HEK293T (cell line): Measurements from ENCODE around the gene PCBP2.

ENCODE experiments used
- CTCF ChIA-PET: fragments of 350-600 bp; formaldehyde crosslinking; extraction: SDS; loops from one replicate; lab custom pipeline; 2021; ENCODE audit warnings: antibody characterized with exemption, inconsistent platforms; lab: Yijun Ruan, JAX
- POLR2A ChIA-PET: fragments of 350-600 bp; formaldehyde crosslinking; extraction: SDS; loops from one replicate; lab custom pipeline; 2020; ENCODE audit warnings: antibody characterized with exemption, inconsistent platforms; lab: Yijun Ruan, JAX
- DNase-seq: peaks from one replicate; pipeline ENCODE4 v3.0.0; 2012; ENCODE audit warnings: mixed read lengths; ENCODE audit errors: extremely low spot score
- ARNT ChIP-seq: fragments of 450-650 bp; IDR thresholded peaks from 2 replicates; pipeline ENCODE4 v1.6.1; 2017; ENCODE audit warnings: mild to moderate bottlenecking
- BHLHE40 ChIP-seq: fragments of 450-650 bp; IDR thresholded peaks from 2 replicates; pipeline ENCODE4 v1.6.1; 2016; ENCODE audit warnings: mild to moderate bottlenecking, moderate library complexity, borderline replicate concordance
- CTBP1 ChIP-seq: fragments of 450-650 bp; IDR thresholded peaks from 2 replicates; pipeline ENCODE4 v1.6.1; 2016; ENCODE audit warnings: borderline replicate concordance
- ELF4 ChIP-seq: fragments of 450-650 bp; IDR thresholded peaks from 2 replicates; pipeline ENCODE4 v1.6.1; 2017; ENCODE audit warnings: antibody characterized with exemption
- FOXA1 ChIP-seq: fragments of 450-650 bp; IDR thresholded peaks from 2 replicates; pipeline ENCODE4 v1.6.1; 2016; ENCODE audit warnings: mild to moderate bottlenecking
- FOXK2 ChIP-seq: fragments of 450-650 bp; IDR thresholded peaks from 2 replicates; pipeline ENCODE4 v1.6.1; 2016; ENCODE audit warnings: mild to moderate bottlenecking
- FOXM1 ChIP-seq: fragments of 450-650 bp; IDR thresholded peaks from 2 replicates; pipeline ENCODE4 v1.6.1; 2017; ENCODE audit warnings: mild to moderate bottlenecking, borderline replicate concordance
- HDGF ChIP-seq: fragments of 450-650 bp; IDR thresholded peaks from 2 replicates; pipeline ENCODE4 v1.6.1; 2017; ENCODE audit warnings: antibody characterized with exemption, borderline replicate concordance
- L3MBTL2 ChIP-seq: fragments of 450-650 bp; conservative IDR thresholded peaks from 2 replicates; pipeline ENCODE4 v1.6.1; 2016; ENCODE audit warnings: mild to moderate bottlenecking
- LEF1 ChIP-seq: fragments of 450-650 bp; IDR thresholded peaks from 2 replicates; pipeline ENCODE4 v1.6.1; 2017; ENCODE audit warnings: mild to moderate bottlenecking, borderline replicate concordance
- NFRKB ChIP-seq: fragments of 450-650 bp; IDR thresholded peaks from 2 replicates; pipeline ENCODE4 v1.6.1; 2016; ENCODE audit warnings: mild to moderate bottlenecking, moderate library complexity
- PKNOX1 ChIP-seq: fragments of 450-650 bp; IDR thresholded peaks from 2 replicates; pipeline ENCODE4 v1.6.1; 2016
- SP1 ChIP-seq: fragments of 450-650 bp; IDR thresholded peaks from 2 replicates; pipeline ENCODE4 v1.6.1; 2017
- SUZ12 ChIP-seq: fragments of 450-650 bp; IDR thresholded peaks from 2 replicates; pipeline ENCODE4 v1.6.1; 2016; ENCODE audit warnings: mild to moderate bottlenecking
- TARDBP ChIP-seq: fragments of 450-650 bp; IDR thresholded peaks from 2 replicates; pipeline ENCODE4 v1.6.1; 2016
- ZNF384 ChIP-seq: fragments of 450-650 bp; IDR thresholded peaks from 2 replicates; pipeline ENCODE4 v1.6.1; 2016

PCBP2 gene

DNA sequence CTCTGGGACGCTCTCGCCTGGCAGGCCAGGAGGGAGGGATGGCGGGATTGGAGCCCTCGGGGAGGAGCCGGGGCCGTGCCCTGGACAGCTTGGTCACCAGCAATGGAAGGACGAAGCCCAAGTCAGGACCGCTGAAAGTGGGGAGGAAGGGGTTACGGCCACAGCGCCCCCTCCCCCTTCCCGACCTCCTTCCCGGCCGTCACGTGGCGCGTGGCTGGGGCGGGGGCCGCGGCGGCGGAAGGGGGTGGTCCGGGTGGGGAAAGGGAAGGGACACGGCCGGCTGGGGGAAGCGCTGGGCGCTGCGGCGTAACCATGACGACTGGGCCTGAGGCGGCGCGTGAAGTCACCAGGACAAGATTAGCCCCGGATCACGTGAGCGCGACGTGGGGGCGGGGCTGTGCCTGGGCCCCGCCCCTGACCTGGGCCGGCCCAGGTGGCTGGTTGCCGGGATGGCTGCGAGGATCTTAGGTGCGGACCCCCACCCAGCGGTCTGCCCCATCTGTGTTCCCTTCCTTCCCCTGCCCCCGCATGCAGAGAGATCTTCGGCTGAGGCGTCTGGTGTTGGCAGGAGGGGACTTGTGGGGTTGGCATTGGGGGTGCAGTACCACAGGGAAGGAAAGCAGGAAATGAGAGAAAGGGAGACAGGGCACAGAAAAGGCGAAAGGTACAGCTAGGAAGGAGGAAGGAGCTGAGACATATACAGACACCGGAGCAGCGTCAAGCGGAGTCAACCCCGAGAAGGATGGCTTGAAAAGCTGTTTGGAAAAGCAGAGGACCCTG is 41.1 kb downstream of the PCBP2 start:
- ChIA-PET CTCF (interaction anchor here (1.2 to 1.5 kb wide), 3 partner anchors 16 to 172 kb away, joined by 5 to 7 read pairs (median 6); partner anchors contain the start of gene AAAS), POLR2A (interaction anchor here (0.9 to 3.4 kb wide), 8 partner anchors 8 to 172 kb away, joined by 3 to 26 read pairs (median 4); partner anchors contain the start of genes AAAS, SP1 and TARBP2)
- peak; percentile 90 for DNase-seq
- TF ChIP-seq SUZ12 (no peak), CTBP1 (no peak), L3MBTL2 (peak; percentile 77), ZNF384 (no peak), ELF4 (no peak), BHLHE40 (no peak), HDGF (no peak)

DNA sequence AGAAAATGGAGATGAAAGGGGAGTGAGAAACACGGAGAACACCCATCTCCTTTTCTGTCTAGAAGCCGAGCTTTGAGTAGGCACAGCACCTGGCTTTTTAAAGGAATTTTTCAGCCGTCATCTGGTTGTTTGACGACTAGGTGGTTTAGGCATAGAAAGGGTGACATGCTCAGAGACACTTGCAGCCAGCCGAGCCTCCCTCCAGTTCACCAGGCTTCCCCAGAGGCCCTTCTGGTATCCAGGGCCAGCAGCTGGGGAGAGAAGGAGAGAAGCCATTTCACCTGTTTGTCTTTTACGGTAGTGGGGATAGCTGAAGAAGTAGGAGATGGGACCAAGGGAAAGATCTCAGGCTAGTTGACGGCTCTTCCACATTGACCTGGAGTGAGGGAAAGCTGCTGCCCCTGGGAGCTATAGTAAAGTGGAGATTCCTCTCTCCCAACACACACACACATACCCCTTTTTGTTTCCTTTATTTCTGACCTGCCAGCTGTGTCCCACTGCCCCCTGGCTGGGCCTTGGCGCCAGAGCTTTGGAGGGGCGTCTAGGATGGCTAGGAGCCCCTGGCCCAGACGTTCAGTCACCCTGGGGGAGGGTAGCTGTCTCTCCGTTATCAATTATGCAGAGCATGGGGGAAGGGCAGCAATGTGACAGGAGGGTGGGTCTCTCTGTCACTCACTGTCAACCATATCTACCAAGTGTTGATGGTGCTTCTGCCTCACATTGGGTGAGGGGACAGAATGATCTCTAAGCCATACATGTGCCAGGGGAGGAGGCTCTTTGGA is 41.9 kb downstream of the PCBP2 start:
- ChIA-PET POLR2A (interaction anchor here (0.8 to 3.4 kb wide), 6 partner anchors 11 to 226 kb away, joined by 3 to 19 read pairs (median 4); partner anchors contain the start of genes AAAS and ESPL1), CTCF (interaction anchor here (1.3 to 1.5 kb wide), 2 partner anchors 15 to 172 kb away, joined by 5 to 7 read pairs; partner anchors contain the start of gene AAAS)
- DNase-seq = no peak
- TF ChIP-seq ELF4 (no peak), ZNF384 (no peak), FOXK2 (no peak), CTBP1 (no peak), SP1 (no peak), BHLHE40 (no peak), LEF1 (no peak), HDGF (no peak), SUZ12 (no peak), L3MBTL2 (no peak), FOXA1 (no peak), TARDBP (no peak), FOXM1 (no peak)

GRCh38 chr12:53495903-53496751 is 44.2 kb downstream of the PCBP2 start:
- POLR2A ChIA-PET = interaction anchor here (1.5 kb wide), 1 partner anchor 171 kb away, joined by 3 read pairs; no protein-coding TSS in a partner anchor
- DNase-seq = no peak
- CTCF ChIA-PET = no interaction called here
- no peak for TF ChIP-seq ELF4
- no peak for TF ChIP-seq FOXA1
- no peak for TF ChIP-seq TARDBP
- no peak for TF ChIP-seq SP1

- ChIA-PET POLR2A (interaction anchor here (1.5 kb wide), 1 partner anchor 172 kb away, joined by 3 read pairs; no protein-coding TSS in a partner anchor), CTCF (no interaction called here)
- TF ChIP-seq SUZ12 = no peak
- TF ChIP-seq BHLHE40 = no peak
- TF ChIP-seq L3MBTL2 = no peak
- TF ChIP-seq PKNOX1 = no peak
- TF ChIP-seq HDGF = no peak
- TF ChIP-seq FOXM1 = no peak
- TF ChIP-seq NFRKB = no peak
- no peak for TF ChIP-seq ELF4
- no peak for TF ChIP-seq LEF1
- TF ChIP-seq FOXA1 = no peak
- no peak for TF ChIP-seq ZNF384
- no peak for TF ChIP-seq TARDBP
- no peak for DNase-seq
These were observed 44.8 kb downstream of the PCBP2 start for GRCh38 chr12:53496752-53497032.

GRCh38 chr12:53497461-53497860 is 45.6 kb downstream of the PCBP2 start:
- DNase-seq = no peak
- POLR2A ChIA-PET = interaction anchor here (5.8 kb wide), 1 partner anchor 175 kb away, joined by 81 read pairs; the partner anchor contains the start of gene AAAS
- TF ChIP-seq FOXK2 (no peak), ARNT (no peak), SP1 (no peak), FOXM1 (no peak), CTBP1 (no peak), PKNOX1 (no peak), LEF1 (no peak)

GRCh38 chr12:53498235-53498630 is 46.3 kb downstream of the PCBP2 start:
- no peak for DNase-seq
- TF ChIP-seq TARDBP (no peak), SUZ12 (no peak), ELF4 (no peak), FOXM1 (no peak), FOXK2 (no peak), HDGF (no peak), NFRKB (no peak), FOXA1 (no peak), BHLHE40 (no peak), LEF1 (no peak), ZNF384 (no peak), ARNT (no peak), L3MBTL2 (no peak), CTBP1 (no peak), SP1 (no peak), PKNOX1 (no peak)
- CTCF ChIA-PET = no interaction called here
- POLR2A ChIA-PET = interaction anchor here (5.8 kb wide), 1 partner anchor 176 kb away, joined by 81 read pairs; the partner anchor contains the start of gene AAAS

More at GRCh38 chr12:53497461-53497860, 45.6 kb downstream of the PCBP2 start:
- CTCF ChIA-PET = no interaction called here
